HCT116 (cell line): ENCODE measurements around the gene PLA2G5. TPM values are rescaled to one million over a fixed set of nuclear protein-coding genes. Genes with fewer than 3 reads are reported as not detected.

ENCODE experiments used
- ATAC-seq: fragments of 200-7000 bp; cut with Tn5 transposase; 2 replicates; pipeline ENCODE4 v1.9.1; 2020; ENCODE audit warnings: mild to moderate bottlenecking, moderate library complexity
- BruUV-seq: library from RNA; stranded (reverse); fragments of 400-500 nt; replicated peaks from 2 replicates; lab custom pipeline; 2021; lab: Mats Ljungman, UMichigan
- CTCF ChIA-PET: fragments of 300-600 bp; sonication (Branson Sonifier 250); formaldehyde crosslinking; loops from one replicate; lab custom pipeline; 2021; ENCODE audit warnings: antibody characterized with exemption; lab: Charles Lee
- POLR2A ChIA-PET: fragments of 300-600, 350-600 bp; sonication (Branson Sonifier 250); formaldehyde crosslinking; loops from one replicate; lab custom pipeline; 2021; ENCODE audit warnings: antibody characterized with exemption; lab: Charles Lee
- RAD21 ChIA-PET, 2 experiments: fragments of 300-600 bp; sonication (Branson Sonifier 250); formaldehyde crosslinking; loops; one replicate each; lab custom pipeline; 2023; ENCODE audit warnings: low total read pairs in 2 of 2; ENCODE audit not compliant: uncharacterized antibody in 2 of 2, unreplicated experiment in 2 of 2, low non-redundant PET in 1 of 2; lab: Charles Lee
- DNase-seq: peaks from one replicate; pipeline ENCODE4 v3.0.0-alpha.2; 2010; ENCODE audit warnings: low read depth, low spot score
- H2AFZ ChIP-seq: fragments of 200-600 bp; shearing (Covaris generic), sonication (generic); 2 replicates; pipeline ENCODE4 v1.6.1; 2017; ENCODE audit warnings: low read depth, mixed run types, mixed read lengths, antibody characterized with exemption, low read length; ENCODE audit not compliant: poor library complexity, severe bottlenecking
- H3K27ac ChIP-seq: 2 replicates; pipeline ENCODE4 v1.5.1; 2012; ENCODE audit warnings: low read depth, low read length
- H3K27me3 ChIP-seq: fragments of 200-600 bp; sonication (generic); 2 replicates; pipeline ENCODE4 v1.6.1; 2016; ENCODE audit warnings: mixed run types, low read length, mixed read lengths; ENCODE audit not compliant: insufficient read depth
- H3K36me3 ChIP-seq, 2 experiments: fragments of 200-500 bp in 1 of 2; fragments of 200-600 bp in 1 of 2; sonication (Bioruptor generic) in 1 of 2; sonication (generic) in 1 of 2; 2 replicates each; pipeline versions ENCODE4 v1.5.1 to v1.6.1; 2014 to 2016; ENCODE audit warnings: low read length in 2 of 2, inconsistent platforms in 1 of 2, mixed read lengths in 1 of 2, mixed run types in 1 of 2; ENCODE audit not compliant: insufficient read depth in 2 of 2, control insufficient read depth in 1 of 2
- H3K4me1 ChIP-seq, 2 experiments: fragments of 200-600 bp in 1 of 2; sonication (generic) in 1 of 2; 2 replicates each; pipeline versions ENCODE4 v1.5.1 to v1.6.1; 2012 to 2017; ENCODE audit warnings: low read length in 2 of 2, inconsistent platforms in 1 of 2, mild to moderate bottlenecking in 1 of 2, mixed read lengths in 1 of 2, mixed run types in 1 of 2, moderate library complexity in 1 of 2; ENCODE audit not compliant: insufficient read depth in 2 of 2, control insufficient read depth in 1 of 2
- H3K4me2 ChIP-seq: fragments of 200-600 bp; sonication (generic); 2 replicates; pipeline ENCODE4 v1.6.1; 2017; ENCODE audit warnings: mixed run types, low read length, mixed read lengths
- H3K4me3 ChIP-seq, 2 experiments: fragments of 200-600 bp in 1 of 2; sonication (generic) in 1 of 2; replicated peaks in 1 of 2; 2 replicates each; pipeline ENCODE4 v1.5.1; 2011 to 2016; ENCODE audit warnings: low read length in 2 of 2, control low read depth in 1 of 2, low read depth in 1 of 2, mild to moderate bottlenecking in 1 of 2, mixed read lengths in 1 of 2, mixed run types in 1 of 2
- H3K79me2 ChIP-seq: fragments of 200-600 bp; sonication (generic); 2 replicates; pipeline ENCODE4 v1.6.1; 2017; ENCODE audit warnings: mild to moderate bottlenecking, mixed run types, low read length, moderate library complexity, mixed read lengths; ENCODE audit not compliant: insufficient read depth
- H3K9ac ChIP-seq: fragments of 200-600 bp; sonication (generic); 2 replicates; pipeline ENCODE4 v1.6.1; 2016; ENCODE audit warnings: low read length, mixed read lengths
- H3K9me2 ChIP-seq: fragments of 200-600 bp; sonication (generic), shearing (Covaris generic); 2 replicates; pipeline ENCODE4 v1.6.1; 2017; ENCODE audit warnings: mixed run types, mild to moderate bottlenecking, moderate library complexity; ENCODE audit not compliant: insufficient read depth
- H3K9me3 ChIP-seq, 2 experiments: fragments of 200-500 bp in 1 of 2; fragments of 200-600 bp in 1 of 2; sonication (Bioruptor generic) in 1 of 2; sonication (generic) in 1 of 2; 2 replicates each; pipeline ENCODE4 v1.6.1; 2014 to 2017; ENCODE audit warnings: low read length in 2 of 2, mixed read lengths in 2 of 2, inconsistent platforms in 1 of 2, low read depth in 1 of 2, mild to moderate bottlenecking in 1 of 2, mixed run types in 1 of 2, moderate library complexity in 1 of 2; ENCODE audit not compliant: control insufficient read depth in 1 of 2, insufficient read depth in 1 of 2
- H4K20me1 ChIP-seq: fragments of 200-600 bp; sonication (generic), shearing (Covaris generic); 2 replicates; pipeline ENCODE4 v1.6.1; 2017; ENCODE audit warnings: mixed run types, mild to moderate bottlenecking, moderate library complexity; ENCODE audit not compliant: insufficient read depth
- CEBPB ChIP-seq: IDR thresholded peaks from 2 replicates; pipeline ENCODE4 v1.6.1; 2012; ENCODE audit warnings: low read depth
- ELF1 ChIP-seq: IDR thresholded peaks from 2 replicates; pipeline ENCODE4 v1.6.1; 2012; ENCODE audit warnings: low read depth, borderline replicate concordance
- EZH2 ChIP-seq: fragments of 200-600 bp; sonication (generic); IDR thresholded peaks from 2 replicates; pipeline ENCODE4 v1.6.1; 2017; ENCODE audit warnings: antibody characterized with exemption, mixed run types
- EZH2phosphoT487 ChIP-seq: fragments of 200-600 bp; IDR thresholded peaks from 2 replicates; pipeline ENCODE4 v1.6.1; 2018; ENCODE audit warnings: antibody characterized with exemption, borderline replicate concordance
- FOSL1 ChIP-seq: IDR thresholded peaks from 2 replicates; pipeline ENCODE4 v1.6.1; 2012; ENCODE audit warnings: low read depth
- JUND ChIP-seq: IDR thresholded peaks from 2 replicates; pipeline ENCODE4 v1.6.1; 2012
- MAX ChIP-seq: IDR thresholded peaks from 2 replicates; pipeline ENCODE4 v1.6.1; 2012
- POLR2A ChIP-seq: IDR thresholded peaks from 2 replicates; pipeline ENCODE4 v1.7.0; 2011; ENCODE audit warnings: borderline replicate concordance; ENCODE audit not compliant: insufficient read depth, insufficient read length; ENCODE audit errors: extremely low read depth
- REST ChIP-seq: IDR thresholded peaks from 2 replicates; pipeline ENCODE4 v1.6.1; 2012; ENCODE audit warnings: low read depth
- SIN3A ChIP-seq: IDR thresholded peaks from 2 replicates; pipeline ENCODE4 v1.6.1; 2012; ENCODE audit warnings: low read depth
- SP1 ChIP-seq: IDR thresholded peaks from 2 replicates; pipeline ENCODE4 v1.6.1; 2012; ENCODE audit warnings: low read depth
- SRF ChIP-seq: IDR thresholded peaks from 2 replicates; pipeline ENCODE4 v1.6.1; 2012; ENCODE audit warnings: low read depth
- TCF7L2 ChIP-seq: IDR thresholded peaks from 2 replicates; pipeline ENCODE4 v1.7.0; 2011; ENCODE audit warnings: borderline replicate concordance, inconsistent platforms; ENCODE audit not compliant: insufficient read depth, insufficient read length; ENCODE audit errors: extremely low read depth
- intact Hi-C: fragments of 100-400 bp; cut with micrococcal nuclease; formaldehyde crosslinking; loops from 2 replicates; pipeline ENCODE4 v1.10.0; 2022
- total RNA-seq: library from RNA; stranded (reverse); gene quantifications from one replicate; pipeline ENCODE4 v1.2.1, GENCODE V29; 2021; ENCODE audit not compliant: unreplicated experiment

PLA2G5 gene
- total RNA-seq, 1 experiment from 2014 or later, result not detected

GRCh38 chr1:20063861-20064292 lies 6.1 kb upstream of the PLA2G5 start:
- no peaks in the 10 kb centered on the region for H4K20me1 ChIP-seq
- no TSS peak for BruUV-seq
- no peaks in the 10 kb centered on the region for H3K9me2 ChIP-seq
- ATAC-seq (no peak), DNase-seq (no peak)
- H3K27me3 ChIP-seq, result no peaks in the 10 kb centered on the region
- peak overlapping the region; percentile 11; the same call in 1 of the 2 replicates for H3K4me2 ChIP-seq
- ChIA-PET POLR2A (no interaction called here), CTCF (no interaction called here), RAD21 (no interaction called here)
- intact Hi-C loops, result no loop called here
- H3K4me3 ChIP-seq, result no peak overlapping the region
- no peaks in the 10 kb centered on the region for H3K9me3 ChIP-seq
- H3K27ac ChIP-seq, result no peak overlapping the region
- H3K79me2 ChIP-seq, result no peaks in the 10 kb centered on the region
- TF ChIP-seq JUND (peak; percentile 51), SRF (peak; percentile 63; the same call in 1 of the 2 replicates), MAX (no peak), FOSL1 (peak; percentile 74), EZH2phosphoT487 (no peak), TCF7L2 (no peak), EZH2 (no peak), SP1 (peak; percentile 40; the same call in 1 of the 2 replicates)
- no peaks in the 10 kb centered on the region for H3K36me3 ChIP-seq
- H3K9ac ChIP-seq, result no peak overlapping the region
- peaks cover 0 to 8% of the 10 kb centered on the region in 2 experiments; a peak in 2 of 4 replicates for H3K4me1 ChIP-seq
- H2AFZ ChIP-seq, result no peak overlapping the region

- no TSS peak for BruUV-seq
- no peaks in the 10 kb centered on the region for H3K27me3 ChIP-seq
- no peaks in the 10 kb centered on the region for H4K20me1 ChIP-seq
- intact Hi-C loops, result no loop called here
- H3K79me2 ChIP-seq, result no peaks in the 10 kb centered on the region
- no peaks in the 10 kb centered on the region for H3K9me2 ChIP-seq
- no peak overlapping the region for H3K4me2 ChIP-seq
- DNase-seq, result no peak
- H3K27ac ChIP-seq, result no peak overlapping the region
- no peak overlapping the region for H3K9ac ChIP-seq
- H3K4me3 ChIP-seq, result no peak overlapping the region
- no peak for ATAC-seq
- H3K36me3 ChIP-seq, result no peaks in the 10 kb centered on the region
- peaks cover 0 to 5% of the 10 kb centered on the region in 2 experiments; a peak in 2 of 4 replicates for H3K4me1 ChIP-seq
- RAD21 ChIA-PET, result no interaction called here
- TF ChIP-seq EZH2 (no peak), POLR2A (no peak), SP1 (no peak), CEBPB (no peak), SIN3A (no peak), ELF1 (no peak), REST (no peak)
- H3K9me3 ChIP-seq, result no peaks in the 10 kb centered on the region
- no peak overlapping the region for H2AFZ ChIP-seq
- POLR2A ChIA-PET, result no interaction called here
- CTCF ChIA-PET, result no interaction called here
Observed at GRCh38 chr1:20068722-20069121, 1.3 kb upstream of the PLA2G5 start.
